ENCODE results near the gene KYAT1. TPM values are rescaled to one million over a fixed set of nuclear protein-coding genes. Genes with fewer than 3 reads are reported as not detected.
A peak's percentile ranks its signal among the peaks of the same experiment; 100 is the strongest.

The KYAT1 gene
- total RNA-seq, 1 experiment from 2014 or later, result 14.6 TPM

GRCh38 chr9:128861501-128861900 lies 20.2 kb downstream of the KYAT1 start:
- no peaks in the 10 kb centered on the region for H3K4me1 ChIP-seq (ENCODE audit: insufficient read depth, low read length)
- H2AK5ac ChIP-seq (ENCODE audit: insufficient read length, low read length), result no peak overlapping the region
- H4K8ac ChIP-seq (replicated peaks; ENCODE audit: insufficient read length, low read depth, low read length), result no peak overlapping the region
- H2BK15ac ChIP-seq (ENCODE audit: low read depth, low read length), result no peak overlapping the region
- H3K79me1 ChIP-seq (ENCODE audit: insufficient read depth, low read depth, low read length, poor library complexity, severe bottlenecking), result no peaks in the 10 kb centered on the region
- H3K9me3 Mint-ChIP-seq, result no peaks in the 10 kb centered on the region
- no peak overlapping the region for H4K5ac ChIP-seq (ENCODE audit: insufficient read length, low read depth, low read length)
- H3K23me2 ChIP-seq (ENCODE audit: insufficient read length, low read depth, low read length, poor library complexity, severe bottlenecking), result no peaks in the 10 kb centered on the region
- peak overlapping the region; percentile 65 to 90 (median 81); a peak in 5 of 7 replicates for H3K27ac Mint-ChIP-seq
- H3K4me2 ChIP-seq (ENCODE audit: insufficient read depth, insufficient read length, low read length), result no peak overlapping the region
- DNase-seq, result no peak
- H4K91ac ChIP-seq (ENCODE audit: insufficient read length, low read depth, low read length), result no peak overlapping the region
- WGBS (ENCODE audit: extremely low coverage, insufficient read length, low lambda C conversion rate), result no CpG with 5 or more reads among the region's 6 CpGs
- H3K27me3 Mint-ChIP-seq (ENCODE audit: low read depth), result no peaks in the 10 kb centered on the region
- H3K4ac ChIP-seq (ENCODE audit: low read depth, low read length), result no peak overlapping the region
- no peak overlapping the region for H3K56ac ChIP-seq (ENCODE audit: insufficient read length, low read depth, low read length)
- no peaks in the 10 kb centered on the region for H3K9me3 ChIP-seq (ENCODE audit: control insufficient read depth, low read depth, low read length)
- H3K79me2 ChIP-seq (ENCODE audit: insufficient read depth, low read length), result no peaks in the 10 kb centered on the region; the same call in 1 of the 2 replicates
- no peak overlapping the region for H3K18ac ChIP-seq (ENCODE audit: insufficient read length, low read depth, low read length)
- H3K27ac ChIP-seq (ENCODE audit: insufficient read length, low read depth, low read length), result no peak overlapping the region
- no peak overlapping the region for H2BK20ac ChIP-seq (ENCODE audit: low read depth, low read length, poor library complexity, severe bottlenecking)
- H3K4me1 Mint-ChIP-seq, result peaks cover 19 to 22% of the 10 kb centered on the region in 2 experiments
- no peak overlapping the region for H2BK12ac ChIP-seq (ENCODE audit: insufficient read length, low read depth, low read length)
- H3K4me3 Mint-ChIP-seq, result no peak overlapping the region; a peak in 1 of 5 replicates
- no peak overlapping the region for H2BK5ac ChIP-seq (ENCODE audit: insufficient read length, low read length)
- H3T11ph ChIP-seq (ENCODE audit: low read length), result no peak overlapping the region
- H3K36me3 Mint-ChIP-seq (ENCODE audit: insufficient read depth in 1 of 3, low read depth in 3 of 3), result no peaks in the 10 kb centered on the region; a peak in 2 of 7 replicates
- peaks cover 4% of the 10 kb centered on the region for H4K20me1 ChIP-seq (ENCODE audit: control insufficient read depth, insufficient read depth, insufficient read length)
- H2AFZ ChIP-seq (ENCODE audit: low read length), result no peak overlapping the region
- H3K27me3 ChIP-seq (ENCODE audit: insufficient read depth, low read length), result no peaks in the 10 kb centered on the region
- H3K23ac ChIP-seq (ENCODE audit: insufficient read length, low read depth, low read length), result no peak overlapping the region
- H3K9ac ChIP-seq (ENCODE audit: extremely low read depth, insufficient read length, low read length), result no peak overlapping the region
- H3K14ac ChIP-seq (ENCODE audit: insufficient read depth, low read length), result no peak overlapping the region
- no peak for TF ChIP-seq CTCF (conservative IDR thresholded peaks at IDR 0.05)
- no peak overlapping the region for H2BK120ac ChIP-seq (ENCODE audit: low read depth, low read length, poor library complexity, severe bottlenecking)
